Thyroid gland (tissue), 4 donors: ENCODE measurements around the gene PLCL2.

Experiments
- CTCF ChIP-seq, 6 experiments: fragments of 200-600 bp in 3 of 6; fragments of 450-650 bp in 3 of 6; sonication (generic) in 3 of 6; IDR thresholded peaks; one replicate each; pipeline ENCODE4 v1.5.1; 2016 to 2019; ENCODE audit warnings: antibody characterized with exemption in 6 of 6, mild to moderate bottlenecking in 2 of 6, inconsistent platforms in 1 of 6, moderate library complexity in 1 of 6
- POLR2A ChIP-seq, 2 donors: fragments of 450-650 bp; IDR thresholded peaks; one replicate each; pipeline ENCODE4 v1.6.1; 2017; ENCODE audit warnings: antibody characterized with exemption in 2 of 2, mild to moderate bottlenecking in 2 of 2, moderate library complexity in 1 of 2

GRCh38 chr3:17021614-17022013 lies 136.9 kb downstream of the PLCL2 start:
- TF ChIP-seq CTCF (IDR thresholded peaks at IDR 0.05) (no peak), POLR2A (IDR thresholded peaks at IDR 0.05) (no peak)
